Neural crest cell (in vitro differentiated cells): ENCODE measurements around the gene IFITM10. TPM values are rescaled to one million over a fixed set of nuclear protein-coding genes. Genes with fewer than 3 reads are reported as not detected.

Source experiments
- DNase-seq: peaks from one replicate; pipeline ENCODE4 v3.0.0; 2021; ENCODE audit warnings: low read depth, mixed read lengths, low spot score
- H3K27ac Mint-ChIP-seq: one replicate; pipeline ENCODE4 v1.8.0; 2021; ENCODE audit warnings: mild to moderate bottlenecking, mixed read lengths; ENCODE audit not compliant: unreplicated experiment
- H3K27me3 Mint-ChIP-seq: 2 replicates; pipeline ENCODE4 v1.8.0; 2021; ENCODE audit warnings: low read depth, mild to moderate bottlenecking, mixed read lengths
- H3K36me3 Mint-ChIP-seq: 2 replicates; pipeline ENCODE4 v1.8.0; 2021; ENCODE audit warnings: low read depth, mild to moderate bottlenecking, mixed read lengths
- H3K4me1 Mint-ChIP-seq: 2 replicates; pipeline ENCODE4 v1.8.0; 2021; ENCODE audit warnings: mixed read lengths
- H3K4me3 Mint-ChIP-seq: one replicate; pipeline ENCODE4 v1.8.0; 2021; ENCODE audit warnings: mild to moderate bottlenecking, mixed read lengths
- H3K9me3 Mint-ChIP-seq: 2 replicates; pipeline ENCODE4 v1.8.0; 2021; ENCODE audit warnings: mixed read lengths
- CTCF ChIP-seq: fragments of 200-600 bp; sonication (generic); conservative IDR thresholded peaks from 2 replicates; pipeline ENCODE4 v1.5.0; 2021; ENCODE audit warnings: antibody characterized with exemption, mild to moderate bottlenecking
- total RNA-seq: library from RNA; stranded (reverse); gene quantifications from 2 replicates; pipeline ENCODE4 v1.2.1, GENCODE V29; 2021

Gene IFITM10
- total RNA-seq, 1 donor from 2014 or later = not detected

GRCh38 chr11:1741741-1742140, 8.7 kb downstream of the IFITM10 start:
- peaks cover 5% of the 10 kb centered on the region for H3K4me1 Mint-ChIP-seq
- no peak overlapping the region for H3K27ac Mint-ChIP-seq
- TF ChIP-seq CTCF = no peak
- H3K9me3 Mint-ChIP-seq = peaks cover 10% of the 10 kb centered on the region
- peaks cover 5% of the 10 kb centered on the region for H3K36me3 Mint-ChIP-seq
- DNase-seq = no peak
- peaks cover 43% of the 10 kb centered on the region for H3K27me3 Mint-ChIP-seq
- no peak overlapping the region for H3K4me3 Mint-ChIP-seq

- DNase-seq = no peak
- Mint-ChIP-seq H3K4me3 (no peak overlapping the region), H3K36me3 (peaks cover 2% of the 10 kb centered on the region), H3K9me3 (peaks cover 14% of the 10 kb centered on the region), H3K27ac (no peak overlapping the region), H3K4me1 (peaks cover 1% of the 10 kb centered on the region), H3K27me3 (peaks cover 45% of the 10 kb centered on the region)
- no peak for TF ChIP-seq CTCF
Measured at GRCh38 chr11:1740786-1741530, 9.4 kb downstream of the IFITM10 start.

- H3K9me3 Mint-ChIP-seq = peaks cover 10% of the 10 kb centered on the region
- DNase-seq = no peak
- H3K36me3 Mint-ChIP-seq = no peaks in the 10 kb centered on the region
- TF ChIP-seq CTCF = no peak
- no peaks in the 10 kb centered on the region for H3K4me1 Mint-ChIP-seq
- peaks cover 46% of the 10 kb centered on the region for H3K27me3 Mint-ChIP-seq
- H3K4me3 Mint-ChIP-seq = no peak overlapping the region
- H3K27ac Mint-ChIP-seq = no peak overlapping the region
Measured at GRCh38 chr11:1739576-1739975, 10.8 kb downstream of the IFITM10 start.

- Mint-ChIP-seq H3K4me1 (no peaks in the 10 kb centered on the region), H3K36me3 (no peaks in the 10 kb centered on the region), H3K9me3 (peaks cover 10% of the 10 kb centered on the region), H3K4me3 (no peak overlapping the region), H3K27me3 (peaks cover 55% of the 10 kb centered on the region), H3K27ac (no peak overlapping the region)
- no peak for TF ChIP-seq CTCF
- no peak for DNase-seq
Measured at GRCh38 chr11:1738380-1738779, 12.0 kb downstream of the IFITM10 start.

- H3K36me3 Mint-ChIP-seq = no peaks in the 10 kb centered on the region
- no peak overlapping the region for H3K4me3 Mint-ChIP-seq
- no peak for DNase-seq
- H3K4me1 Mint-ChIP-seq = peaks cover 2% of the 10 kb centered on the region
- no peak overlapping the region for H3K27ac Mint-ChIP-seq
- TF ChIP-seq CTCF = no peak
- peaks cover 10% of the 10 kb centered on the region for H3K9me3 Mint-ChIP-seq
- peaks cover 58% of the 10 kb centered on the region for H3K27me3 Mint-ChIP-seq
Measured at GRCh38 chr11:1737080-1737757, 13.2 kb downstream of the IFITM10 start.
